GM12878 (cell line): ENCODE data around the gene C1QTNF7. TPM values are rescaled to one million over a fixed set of nuclear protein-coding genes. Genes with fewer than 3 reads are reported as not detected.

Experiments used
- ATAC-seq: fragments of 200-7000 bp; cut with Tn5 transposase; 3 replicates; pipeline ENCODE4 v1.9.1; 2020; ENCODE audit warnings: mild to moderate bottlenecking, moderate library complexity
- BruUV-seq: library from RNA; stranded (reverse); fragments of 400-500 nt; replicated peaks from 2 replicates; lab custom pipeline; 2021; lab: Mats Ljungman, UMichigan
- CTCF ChIA-PET: fragments of 300-600 bp; sonication (Branson Sonifier 250); formaldehyde crosslinking; extraction: SDS; loops from one replicate; lab custom pipeline; 2021; ENCODE audit warnings: inconsistent platforms; lab: Yijun Ruan, JAX
- POLR2A ChIA-PET: fragments of 350-600 bp; formaldehyde crosslinking; extraction: SDS; loops from one replicate; lab custom pipeline; 2021; ENCODE audit warnings: inconsistent platforms; lab: Charles Lee
- RAD21 ChIA-PET: fragments of 300-600 bp; sonication (Branson Sonifier 250); formaldehyde crosslinking; loops from one replicate; lab custom pipeline; 2023; ENCODE audit warnings: antibody characterized with exemption; ENCODE audit not compliant: unreplicated experiment; lab: Charles Lee
- SMC1A ChIA-PET: fragments of 300-600 bp; sonication (Branson Sonifier 250); formaldehyde crosslinking; loops from one replicate; lab custom pipeline; 2023; ENCODE audit not compliant: unreplicated experiment, uncharacterized antibody; lab: Charles Lee
- DNase-seq: peaks from one replicate; pipeline ENCODE4 v3.0.0-alpha.2; 2011; ENCODE audit warnings: low read depth, low spot score
- FAIRE-seq: peaks from 3 replicates; lab custom pipeline; 2011; peaks lifted over from hg19 to GRCh38; lab: Jason Lieb, UNC
- H2AFZ ChIP-seq: 2 replicates; pipeline ENCODE4 v1.6.0; 2011; ENCODE audit warnings: low read depth, low read length, control low read depth; ENCODE audit not compliant: control insufficient read depth
- H3K27ac ChIP-seq: 2 replicates; pipeline ENCODE4 v1.5.1; 2011; ENCODE audit warnings: control low read depth; ENCODE audit not compliant: control insufficient read depth, insufficient read depth
- H3K27me3 ChIP-seq, 2 experiments: replicated peaks in 1 of 2; 2 replicates each; pipeline versions ENCODE4 v1.6.0 to v1.6.1; 2011; ENCODE audit warnings: low read length in 1 of 2; ENCODE audit not compliant: control insufficient read depth in 2 of 2, insufficient read depth in 2 of 2
- H3K36me3 ChIP-seq, 2 experiments: 2 replicates each; pipeline ENCODE4 v1.5.1; 2011; ENCODE audit warnings: low read length in 1 of 2; ENCODE audit not compliant: control insufficient read depth in 2 of 2, insufficient read depth in 2 of 2
- H3K4me1 ChIP-seq: 2 replicates; pipeline ENCODE4 v1.6.1; 2011; ENCODE audit warnings: mild to moderate bottlenecking, low read length, moderate library complexity, mixed read lengths; ENCODE audit not compliant: control insufficient read depth, insufficient read depth
- H3K4me2 ChIP-seq: 2 replicates; pipeline ENCODE4 v1.6.0; 2011; ENCODE audit warnings: control low read depth; ENCODE audit not compliant: control insufficient read depth, insufficient read depth
- H3K4me3 ChIP-seq: fragments of 200-600 bp; sonication (generic); 2 replicates; pipeline ENCODE4 v1.5.1; 2016
- H3K79me2 ChIP-seq: 2 replicates; pipeline ENCODE4 v1.6.0; 2011; ENCODE audit warnings: low read length; ENCODE audit not compliant: control insufficient read depth, insufficient read depth
- H3K9ac ChIP-seq: 2 replicates; pipeline ENCODE4 v1.8.0; 2011; ENCODE audit warnings: low read length, control low read depth, mixed read lengths; ENCODE audit not compliant: control insufficient read depth, insufficient read depth
- H3K9me3 ChIP-seq: replicated peaks from 3 replicates; pipeline ENCODE4 v1.5.1; 2011; ENCODE audit warnings: mild to moderate bottlenecking, low read length; ENCODE audit not compliant: control insufficient read depth, insufficient read depth
- H4K20me1 ChIP-seq: 2 replicates; pipeline ENCODE4 v1.6.0; 2011; ENCODE audit not compliant: control insufficient read depth, insufficient read depth
- ATF7 ChIP-seq: fragments of 450-650 bp; IDR thresholded peaks from 2 replicates; pipeline ENCODE4 v1.6.1; 2016; ENCODE audit warnings: low read depth, mild to moderate bottlenecking
- BMI1 ChIP-seq: fragments of 450-650 bp; IDR thresholded peaks from 2 replicates; pipeline ENCODE4 v1.6.1; 2016; ENCODE audit warnings: mild to moderate bottlenecking, moderate library complexity, borderline replicate concordance
- CREM ChIP-seq: IDR thresholded peaks from 2 replicates; pipeline ENCODE4 v1.6.1; 2014; ENCODE audit warnings: antibody characterized with exemption, low read depth
- DPF2 ChIP-seq: fragments of 450-650 bp; IDR thresholded peaks from 2 replicates; pipeline ENCODE4 v1.6.1; 2017; ENCODE audit warnings: mild to moderate bottlenecking
- GABPA ChIP-seq: IDR thresholded peaks from 2 replicates; pipeline ENCODE4 v1.6.1; 2014; ENCODE audit warnings: antibody characterized with exemption, low read depth, mild to moderate bottlenecking, inconsistent platforms
- GATAD2B ChIP-seq: fragments of 450-650 bp; conservative IDR thresholded peaks from 2 replicates; pipeline ENCODE4 v1.6.1; 2017; ENCODE audit warnings: low read depth, mild to moderate bottlenecking, moderate library complexity
- IKZF2 ChIP-seq, 2 experiments: fragments of 450-650 bp; IDR thresholded peaks; 2 replicates each; pipeline ENCODE4 v1.6.1; 2017; ENCODE audit warnings: mild to moderate bottlenecking in 2 of 2, moderate library complexity in 2 of 2
- JUND ChIP-seq: IDR thresholded peaks from 2 replicates; pipeline ENCODE4 v1.6.1; 2012; ENCODE audit warnings: low read depth, mild to moderate bottlenecking, low read length, improper control_type of control experiment, moderate library complexity
- RAD21 ChIP-seq: IDR thresholded peaks from 2 replicates; pipeline ENCODE4 v1.6.1; 2011; ENCODE audit warnings: mild to moderate bottlenecking, low read depth, low read length, moderate library complexity; ENCODE audit not compliant: insufficient read depth
- RELA ChIP-seq: fragments of 450-650 bp; IDR thresholded peaks from 2 replicates; pipeline ENCODE4 v1.8.0; 2014; ENCODE audit warnings: borderline replicate concordance; ENCODE audit not compliant: partially characterized antibody
- STAT1 ChIP-seq: fragments of 450-650 bp; conservative IDR thresholded peaks from 2 replicates; pipeline ENCODE4 v1.6.1; 2014; ENCODE audit warnings: antibody characterized with exemption, mild to moderate bottlenecking
- ZNF217 ChIP-seq: fragments of 450-650 bp; IDR thresholded peaks from 2 replicates; pipeline ENCODE4 v1.6.1; 2017; ENCODE audit warnings: antibody characterized with exemption, mild to moderate bottlenecking
- WGBS: methylation state at CpG from one replicate; pipeline ENCODE4 v1.1.6; 2016; ENCODE audit warnings: low lambda C conversion rate; ENCODE audit not compliant: insufficient replicate concordance, insufficient coverage; ENCODE audit errors: missing lambda C conversion rate; 5-methylcytosine and 5-hydroxymethylcytosine counted together
- in situ Hi-C: fragments of 300-500 bp; cut with MboI; formaldehyde crosslinking; loops from 9 replicates; pipeline ENCODE4 v1.14.3; 2018; ENCODE audit warnings: mixed read lengths
- intact Hi-C: fragments of 100-400 bp; cut with micrococcal nuclease; formaldehyde crosslinking; loops from one replicate; pipeline ENCODE4 v1.14.2; 2022; ENCODE audit not compliant: unreplicated experiment
- polyA plus RNA-seq, 11 experiments: library from polyadenylated mRNA; depleted of rRNA in 4 of 11; unstranded in 6 of 11; stranded (reverse) in 5 of 11; fragments of >200 nt; fragmentation: Nextera tagmentation in 4 of 11; fragmentation: Illumina TruSeq in 1 of 11; extraction: Ambion mirVana in 4 of 11; extraction: Trizol in 1 of 11; gene quantifications; 1 replicate in 1 of 11; 2 replicates in 10 of 11; pipeline versions ENCODE4 v1.2.1 to v1.2.3, GENCODE V29; 2011 to 2016; ENCODE audit warnings: inconsistent platforms in 2 of 11, missing spikeins in 2 of 11, low read depth in 1 of 11
- total RNA-seq, 4 experiments: library from RNA; depleted of rRNA in 3 of 4; stranded (reverse); fragments of >200 nt in 3 of 4; fragmentation: Illumina TruSeq in 1 of 4; extraction: Trizol in 1 of 4; gene quantifications; 2 replicates each; pipeline versions ENCODE4 v1.2.1 to v1.2.3, GENCODE V29; 2013 to 2021
- TF ChIP-seq, protein P1 (sequence below): fragments of 450-650 bp; IDR thresholded peaks from 2 replicates; pipeline ENCODE4 v1.6.1; 2017; ENCODE audit warnings: antibody characterized with exemption, mild to moderate bottlenecking, moderate library complexity
- TF ChIP-seq, protein P2 (sequence below): fragments of 450-650 bp; IDR thresholded peaks from 2 replicates; pipeline ENCODE4 v1.6.1; 2017; ENCODE audit warnings: mild to moderate bottlenecking, low read depth, inconsistent platforms; ENCODE audit not compliant: poor library complexity, severe bottlenecking

C1QTNF7 gene
- total and polyA plus RNA-seq, 10 of the 15 experiments (the other 5 are each of a cell fraction or from before 2014, with no cell fraction given): not detected

DNA sequence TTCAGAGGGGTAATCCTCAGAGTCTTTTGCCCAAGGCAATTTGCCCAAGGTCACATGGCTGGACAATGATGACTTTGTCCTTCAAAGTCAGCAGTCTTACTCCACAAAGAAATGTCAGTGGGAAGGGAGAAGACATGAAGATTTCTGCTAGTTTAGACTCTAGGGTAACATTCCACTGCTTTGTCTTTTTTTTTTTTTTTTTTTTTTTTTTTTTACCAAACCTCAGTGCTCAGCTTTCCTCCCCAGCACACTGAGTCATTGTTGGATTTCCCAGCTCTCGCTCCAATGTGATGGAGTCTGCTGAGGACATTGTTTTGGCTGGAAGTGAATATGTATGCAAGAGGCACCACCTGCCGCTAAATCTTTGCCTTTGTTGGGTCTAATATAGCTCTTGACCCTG lies 7.2 kb upstream of the C1QTNF7 start (continued):
- TF ChIP-seq, protein P1, sequence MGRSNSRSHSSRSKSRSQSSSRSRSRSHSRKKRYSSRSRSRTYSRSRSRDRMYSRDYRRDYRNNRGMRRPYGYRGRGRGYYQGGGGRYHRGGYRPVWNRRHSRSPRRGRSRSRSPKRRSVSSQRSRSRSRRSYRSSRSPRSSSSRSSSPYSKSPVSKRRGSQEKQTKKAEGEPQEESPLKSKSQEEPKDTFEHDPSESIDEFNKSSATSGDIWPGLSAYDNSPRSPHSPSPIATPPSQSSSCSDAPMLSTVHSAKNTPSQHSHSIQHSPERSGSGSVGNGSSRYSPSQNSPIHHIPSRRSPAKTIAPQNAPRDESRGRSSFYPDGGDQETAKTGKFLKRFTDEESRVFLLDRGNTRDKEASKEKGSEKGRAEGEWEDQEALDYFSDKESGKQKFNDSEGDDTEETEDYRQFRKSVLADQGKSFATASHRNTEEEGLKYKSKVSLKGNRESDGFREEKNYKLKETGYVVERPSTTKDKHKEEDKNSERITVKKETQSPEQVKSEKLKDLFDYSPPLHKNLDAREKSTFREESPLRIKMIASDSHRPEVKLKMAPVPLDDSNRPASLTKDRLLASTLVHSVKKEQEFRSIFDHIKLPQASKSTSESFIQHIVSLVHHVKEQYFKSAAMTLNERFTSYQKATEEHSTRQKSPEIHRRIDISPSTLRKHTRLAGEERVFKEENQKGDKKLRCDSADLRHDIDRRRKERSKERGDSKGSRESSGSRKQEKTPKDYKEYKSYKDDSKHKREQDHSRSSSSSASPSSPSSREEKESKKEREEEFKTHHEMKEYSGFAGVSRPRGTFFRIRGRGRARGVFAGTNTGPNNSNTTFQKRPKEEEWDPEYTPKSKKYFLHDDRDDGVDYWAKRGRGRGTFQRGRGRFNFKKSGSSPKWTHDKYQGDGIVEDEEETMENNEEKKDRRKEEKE: no peak
- TF ChIP-seq, all 136 proteins: peak for 0

DNA sequence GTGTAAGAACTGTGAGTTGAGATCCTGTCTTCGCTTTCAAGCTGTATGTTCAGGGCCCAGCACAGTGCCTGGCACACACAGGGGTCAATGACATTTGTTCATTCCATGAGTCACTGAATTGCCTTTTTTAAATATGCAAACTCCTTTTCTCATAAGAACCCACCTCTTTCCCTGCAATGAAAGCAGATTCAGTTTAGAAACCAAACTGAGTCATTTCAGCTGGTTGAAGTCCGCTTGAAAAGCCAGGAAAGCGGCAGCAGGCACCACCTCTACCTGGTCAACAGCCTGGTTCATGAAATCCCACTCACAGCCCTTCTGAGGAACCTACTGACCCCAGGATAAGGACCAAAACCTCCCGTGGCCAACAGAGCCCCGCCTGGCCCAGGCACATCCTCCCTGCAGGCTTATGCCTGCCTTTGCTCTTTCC lies 4.5 kb upstream of the C1QTNF7 start:
- ATAC-seq (no peak), DNase-seq (no peak), FAIRE-seq (no peak)
- ChIA-PET RAD21 (no interaction called here), CTCF (interaction anchor here (1.4 kb wide), 1 partner anchor 34 kb away, joined by 3 read pairs; no protein-coding TSS in a partner anchor)
- intact Hi-C loops: no loop called here
- no peaks in the 10 kb centered on the region for H3K79me2 ChIP-seq
- no peak overlapping the region for H3K4me2 ChIP-seq
- H3K27ac ChIP-seq: no peak overlapping the region
- TF ChIP-seq ATF7 (no peak), ZNF217 (no peak), STAT1 (no peak), RAD21 (no peak), GABPA (no peak), IKZF2 (IDR thresholded peaks at IDR 0.05) (no peak), CREM (no peak), DPF2 (no peak), RELA (no peak), JUND (no peak), BMI1 (no peak), GATAD2B (no peak)
- TF ChIP-seq, protein P2, sequence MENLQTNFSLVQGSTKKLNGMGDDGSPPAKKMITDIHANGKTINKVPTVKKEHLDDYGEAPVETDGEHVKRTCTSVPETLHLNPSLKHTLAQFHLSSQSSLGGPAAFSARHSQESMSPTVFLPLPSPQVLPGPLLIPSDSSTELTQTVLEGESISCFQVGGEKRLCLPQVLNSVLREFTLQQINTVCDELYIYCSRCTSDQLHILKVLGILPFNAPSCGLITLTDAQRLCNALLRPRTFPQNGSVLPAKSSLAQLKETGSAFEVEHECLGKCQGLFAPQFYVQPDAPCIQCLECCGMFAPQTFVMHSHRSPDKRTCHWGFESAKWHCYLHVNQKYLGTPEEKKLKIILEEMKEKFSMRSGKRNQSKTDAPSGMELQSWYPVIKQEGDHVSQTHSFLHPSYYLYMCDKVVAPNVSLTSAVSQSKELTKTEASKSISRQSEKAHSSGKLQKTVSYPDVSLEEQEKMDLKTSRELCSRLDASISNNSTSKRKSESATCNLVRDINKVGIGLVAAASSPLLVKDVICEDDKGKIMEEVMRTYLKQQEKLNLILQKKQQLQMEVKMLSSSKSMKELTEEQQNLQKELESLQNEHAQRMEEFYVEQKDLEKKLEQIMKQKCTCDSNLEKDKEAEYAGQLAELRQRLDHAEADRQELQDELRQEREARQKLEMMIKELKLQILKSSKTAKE: no peak
- TF ChIP-seq, all 136 proteins: peak for 0
- Histone ChIP-seq H3K4me1 (no peaks in the 10 kb centered on the region), H3K4me3 (no peak overlapping the region), H2AFZ (no peak overlapping the region), H3K9ac (no peak overlapping the region), H4K20me1 (no peaks in the 10 kb centered on the region), H3K27me3 (peaks cover 0 to 1% of the 10 kb centered on the region in 2 experiments; a peak in 1 of 4 replicates), H3K9me3 (no peaks in the 10 kb centered on the region), H3K36me3 (no peaks in the 10 kb centered on the region)
- BruUV-seq: no TSS peak
- ChIA-PET POLR2A (no interaction called here), SMC1A (no interaction called here)
- in situ Hi-C loops: no loop called here
- 18% methylated on average over 5 of the region's 5 CpGs for WGBS
